GM19025 (cell line): ENCODE data around the gene AKT2.

ENCODE experiments used
- ATAC-seq: cut with Tn5 transposase; IDR thresholded peaks from one replicate; pipeline ENCODE4 v1.9.1; 2021; ENCODE audit warnings: mild to moderate bottlenecking, low read depth, moderate library complexity; ENCODE audit not compliant: unreplicated experiment

AKT2 gene

GRCh38 chr19:40302224-40303011 lies 17.3 kb upstream of the AKT2 start:
- no peak for ATAC-seq

DNA sequence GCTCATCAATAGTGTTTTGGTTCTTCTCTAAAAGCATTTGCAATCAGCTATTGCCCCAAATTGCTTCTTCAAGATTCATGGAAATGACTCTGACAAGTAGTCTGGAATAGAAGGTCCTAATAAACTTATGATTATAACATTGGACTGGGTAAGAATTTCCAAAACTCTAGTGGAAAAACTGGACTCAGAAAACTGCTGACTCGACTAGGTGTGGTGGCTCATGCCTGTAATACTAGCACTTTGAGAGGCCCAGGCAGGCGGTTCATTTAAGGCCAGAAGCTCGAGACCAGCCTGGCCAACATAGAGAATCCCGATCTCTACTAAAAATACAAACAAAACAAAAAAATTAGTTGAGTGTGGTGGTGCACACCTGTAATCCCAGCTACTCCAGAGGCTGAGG lies 15.5 kb upstream of the AKT2 start:
- no peak for ATAC-seq

- ATAC-seq = no peak
These were observed 12.9 kb upstream of the AKT2 start for GRCh38 chr19:40298026-40298425.

DNA sequence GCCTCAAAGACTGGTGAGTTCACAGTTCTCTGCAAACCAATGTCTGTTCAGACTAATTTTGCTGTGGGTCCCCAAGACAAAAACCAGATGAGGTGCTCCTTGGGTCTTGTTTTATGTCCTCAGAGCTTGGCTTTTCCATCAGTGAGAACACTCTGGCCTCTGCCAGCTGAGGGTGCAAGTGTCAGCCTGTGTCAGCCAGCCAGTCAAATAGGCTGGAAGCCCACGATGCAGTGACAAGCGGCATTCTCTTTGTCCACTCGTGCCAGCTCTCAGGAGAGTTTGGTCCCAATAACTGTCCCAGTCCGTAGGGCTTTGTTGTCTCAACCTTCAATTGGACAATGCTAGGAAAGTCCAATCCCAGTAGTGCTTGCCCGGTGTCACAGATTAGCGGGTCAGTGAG lies 9.4 kb upstream of the AKT2 start:
- ATAC-seq = no peak

DNA sequence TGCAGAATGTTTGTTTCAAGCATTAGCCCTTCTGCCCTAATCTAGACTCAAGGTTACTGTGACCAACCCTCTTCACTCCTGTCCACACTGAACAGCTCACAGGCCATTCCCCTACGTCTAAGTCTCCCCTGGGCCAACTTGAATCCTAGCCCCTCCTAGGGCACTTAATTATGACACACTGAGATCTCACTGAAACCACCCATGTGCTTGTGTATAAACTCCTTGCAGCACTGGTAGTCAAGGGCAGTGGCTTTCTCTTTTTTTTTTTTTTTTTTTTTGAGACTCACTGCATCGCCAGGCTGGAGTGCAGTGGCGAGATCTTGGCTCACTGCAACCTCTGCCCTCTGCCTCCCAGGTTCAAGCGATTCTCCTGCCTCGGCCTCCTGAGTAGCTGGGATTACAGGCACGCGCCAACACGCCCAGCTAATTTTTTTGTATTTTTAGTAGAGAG lies 1.9 kb upstream of the AKT2 start:
- ATAC-seq = no peak

- ATAC-seq = no peak
These were observed 1.3 kb upstream of the AKT2 start for GRCh38 chr19:40286235-40286970.

GRCh38 chr19:40285353-40286234 lies 449 bp upstream of the AKT2 start:
- peak; percentile 75 for ATAC-seq

- no peak for ATAC-seq
These were observed 969 bp downstream of the AKT2 start for GRCh38 chr19:40284251-40284500.

DNA sequence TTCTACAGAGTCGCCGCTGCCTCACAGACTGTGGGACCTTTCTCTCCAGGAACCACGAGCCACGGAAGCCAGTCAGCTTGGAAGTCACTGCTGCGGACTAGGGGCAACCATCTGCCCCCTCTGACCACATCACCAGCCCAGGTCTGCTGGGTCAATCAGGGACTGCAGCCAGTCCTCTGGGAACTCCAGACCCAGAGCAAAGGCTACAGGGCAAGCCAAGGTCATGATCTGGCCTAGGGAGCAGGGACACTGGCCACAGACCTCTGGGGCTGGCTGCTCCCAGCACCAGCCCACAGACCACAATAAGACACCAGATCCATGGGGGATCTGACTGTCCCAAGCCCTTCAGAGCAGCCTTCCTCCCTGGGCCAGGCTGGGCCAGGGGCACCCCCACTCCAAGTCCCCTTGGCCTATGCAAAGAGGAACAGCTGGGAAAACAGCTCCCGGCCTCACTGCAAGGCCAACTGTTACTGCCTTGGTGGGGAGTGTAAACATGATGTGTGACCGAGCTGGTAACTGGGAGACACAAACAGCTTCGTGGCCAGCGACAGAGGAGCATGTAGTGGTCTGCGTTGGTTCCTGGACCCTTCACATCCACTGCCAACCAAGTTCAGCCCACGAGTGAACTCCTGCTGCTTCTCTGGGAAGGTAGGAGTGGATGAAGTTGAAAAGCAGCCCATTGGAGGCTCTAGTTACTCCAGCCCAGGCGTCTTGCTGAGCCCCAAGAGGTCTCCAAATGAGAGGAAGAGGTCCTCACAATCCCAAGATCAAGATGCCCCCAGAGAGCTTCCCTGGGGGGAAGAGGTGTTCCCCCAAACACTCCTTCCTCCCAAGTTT lies 1.5 kb downstream of the AKT2 start:
- ATAC-seq = no peak

DNA sequence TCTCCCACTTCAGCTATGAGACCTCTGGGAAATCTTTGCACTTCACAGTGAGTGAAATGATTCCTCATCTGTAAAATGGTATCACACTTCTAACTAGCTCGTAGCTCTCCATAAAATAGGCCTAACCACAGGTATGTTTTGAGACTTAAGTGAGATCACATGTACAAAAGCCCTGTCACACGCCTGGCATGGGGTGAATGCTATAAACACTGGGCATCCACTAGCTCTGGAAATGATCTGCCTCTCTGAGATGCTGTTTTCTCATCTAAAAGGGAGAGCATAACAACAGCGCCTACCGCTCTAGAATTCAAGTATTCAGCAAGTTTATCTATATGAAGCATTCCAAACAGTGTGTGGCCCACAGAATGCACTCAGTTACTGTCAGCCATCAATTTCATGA lies 2.2 kb downstream of the AKT2 start:
- no peak for ATAC-seq

GRCh38 chr19:40282209-40282580 lies 3.0 kb downstream of the AKT2 start:
- no peak for ATAC-seq

DNA sequence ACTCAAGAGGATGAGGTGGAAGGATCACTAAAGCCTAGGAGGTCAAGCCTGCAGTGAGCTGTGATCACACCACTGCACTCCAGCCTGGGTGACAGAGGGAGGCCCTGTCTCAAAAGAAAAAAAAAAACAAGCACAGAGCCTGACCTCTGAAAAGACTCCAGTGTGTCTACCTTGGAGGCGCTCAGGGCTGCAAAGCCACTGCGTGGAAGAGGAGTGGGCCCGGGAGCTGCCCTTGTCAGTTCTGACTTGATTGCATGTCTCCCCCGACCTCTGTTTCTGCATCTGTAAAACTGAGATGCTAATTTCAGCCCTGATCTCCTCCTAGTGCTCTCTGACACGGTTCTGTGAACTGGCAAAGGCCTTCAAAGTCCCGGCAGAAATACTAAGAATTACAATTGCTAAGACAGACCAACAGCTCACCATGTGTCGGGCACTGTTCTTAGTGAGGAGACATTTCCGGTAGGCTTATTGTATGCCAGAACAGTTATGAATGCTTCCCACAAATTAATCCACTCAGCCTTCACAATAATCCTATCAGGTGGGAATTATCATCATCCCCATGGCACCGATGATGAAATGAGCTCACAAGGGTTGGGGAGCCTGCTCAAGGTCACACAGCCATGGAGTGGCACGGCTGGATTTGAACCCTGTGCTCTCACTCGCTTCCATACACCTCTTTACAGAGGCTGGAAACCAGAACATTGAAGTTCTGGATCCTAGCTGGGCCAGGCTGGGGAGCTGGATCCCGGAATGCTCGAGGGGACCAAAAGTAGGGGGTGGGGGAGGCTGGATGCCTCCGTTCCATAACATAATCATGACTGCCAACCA lies 3.5 kb downstream of the AKT2 start:
- no peak for ATAC-seq

GRCh38 chr19:40280608-40281221 lies 4.4 kb downstream of the AKT2 start:
- ATAC-seq = no peak

DNA sequence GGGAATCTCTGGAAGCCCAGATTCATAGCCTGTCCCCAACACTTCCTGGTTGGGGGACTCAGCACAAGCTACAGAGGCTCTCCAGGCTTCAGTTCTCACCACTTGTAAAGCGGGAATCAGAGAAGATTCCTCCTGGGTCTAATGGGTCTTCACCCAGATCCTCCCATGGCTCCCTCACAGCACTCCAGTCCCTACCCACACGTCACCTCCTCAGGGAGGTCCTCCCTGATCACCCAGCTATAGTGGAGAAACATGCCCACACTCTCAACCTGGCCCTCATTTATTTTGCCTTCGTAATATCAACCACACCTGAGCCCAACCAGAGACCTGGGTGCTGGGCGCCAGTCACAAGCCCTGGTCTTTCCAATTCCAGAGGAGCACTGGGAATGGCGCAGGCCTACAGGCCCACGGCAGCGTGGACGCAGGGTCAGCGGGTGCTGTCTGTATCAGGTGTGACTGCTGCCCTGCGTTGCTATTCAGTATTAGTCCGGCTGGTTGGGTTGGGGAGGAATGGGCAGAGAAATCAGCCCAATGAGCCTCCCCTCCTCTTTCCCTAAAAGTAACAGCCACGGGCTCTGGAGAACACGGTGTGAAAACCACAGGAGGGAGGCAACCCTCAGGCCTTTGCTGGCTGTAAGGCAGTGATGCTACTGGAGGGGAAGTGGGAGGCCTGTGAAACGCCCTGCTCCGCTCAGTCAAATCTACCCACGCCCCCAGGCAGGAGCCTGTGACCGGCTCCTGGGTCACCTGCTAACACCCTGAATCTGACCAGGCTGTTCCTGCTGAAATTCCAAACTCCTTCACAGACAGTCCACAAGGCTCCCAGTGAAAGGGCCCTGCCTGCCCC lies 5.2 kb downstream of the AKT2 start:
- peak; percentile 39 for ATAC-seq

- no peak for ATAC-seq
These were observed 6.0 kb downstream of the AKT2 start for GRCh38 chr19:40279120-40279551.

DNA sequence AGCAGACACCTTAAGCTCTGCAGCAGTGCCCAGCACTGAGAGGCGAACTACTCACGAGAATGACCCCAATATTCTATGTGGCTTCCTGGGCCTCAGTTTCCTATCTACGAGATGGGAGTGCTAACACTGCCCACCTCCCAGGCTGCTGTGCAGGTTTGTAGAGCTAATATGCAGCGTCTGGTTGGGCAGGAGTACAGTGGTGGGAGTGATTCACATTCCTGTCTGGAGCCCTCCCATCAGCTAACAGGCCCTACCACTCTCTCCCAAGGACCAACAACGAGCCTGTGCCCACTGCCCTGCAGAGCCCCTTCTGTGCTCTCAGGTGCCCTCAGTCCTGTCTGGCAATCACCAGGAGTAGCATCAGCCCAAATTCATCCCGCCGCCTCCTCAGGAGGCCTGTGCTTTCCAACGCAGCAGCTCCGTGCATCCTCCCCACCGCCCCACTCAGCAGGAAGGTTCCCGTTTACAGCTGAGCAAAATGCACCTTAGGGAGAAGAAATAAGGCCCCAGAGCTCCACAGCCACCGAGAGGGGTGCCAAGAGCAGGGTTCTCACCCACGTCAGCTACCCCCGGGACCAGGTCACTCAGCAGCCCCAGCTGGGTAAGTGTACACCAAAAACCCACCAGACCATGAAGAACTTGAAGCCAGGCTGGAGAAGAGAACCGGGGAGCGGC lies 6.6 kb downstream of the AKT2 start:
- ATAC-seq = no peak

DNA sequence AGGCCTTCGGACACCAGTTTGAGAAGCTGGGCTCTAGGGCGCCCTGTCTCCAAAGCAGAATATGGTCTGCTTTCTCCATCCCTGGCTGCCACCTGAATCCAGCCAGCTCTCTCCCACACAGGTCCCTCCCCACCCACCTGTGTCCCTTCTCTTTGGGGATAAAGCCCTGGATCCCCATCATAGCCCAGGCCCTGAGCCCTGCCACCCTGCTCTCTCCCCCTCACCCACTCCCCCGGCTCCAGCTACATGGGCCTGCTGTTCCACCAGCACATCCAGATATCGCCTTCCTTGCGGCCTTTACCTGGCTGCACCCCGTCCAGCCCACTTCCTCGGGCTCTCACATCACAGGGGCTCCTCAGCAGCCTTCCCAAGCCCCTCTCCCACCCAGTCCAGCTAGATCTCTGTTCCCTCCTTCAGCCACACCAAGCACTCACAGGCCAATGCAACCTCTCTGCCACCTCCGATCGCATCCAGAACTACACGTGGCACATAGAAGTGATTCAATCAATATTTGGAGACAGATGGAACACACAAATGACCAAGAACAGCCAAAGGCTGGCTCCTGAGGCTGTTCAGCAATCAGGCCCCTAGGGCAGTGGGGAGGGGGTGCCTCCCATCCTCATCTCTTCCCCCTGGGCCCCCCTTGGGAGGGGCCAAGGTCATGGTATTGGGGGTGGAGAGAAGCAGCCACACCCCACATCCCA lies 7.6 kb downstream of the AKT2 start:
- no peak for ATAC-seq
